Measurements from ENCODE around the gene EDN3.

EDN3 gene

DNA sequence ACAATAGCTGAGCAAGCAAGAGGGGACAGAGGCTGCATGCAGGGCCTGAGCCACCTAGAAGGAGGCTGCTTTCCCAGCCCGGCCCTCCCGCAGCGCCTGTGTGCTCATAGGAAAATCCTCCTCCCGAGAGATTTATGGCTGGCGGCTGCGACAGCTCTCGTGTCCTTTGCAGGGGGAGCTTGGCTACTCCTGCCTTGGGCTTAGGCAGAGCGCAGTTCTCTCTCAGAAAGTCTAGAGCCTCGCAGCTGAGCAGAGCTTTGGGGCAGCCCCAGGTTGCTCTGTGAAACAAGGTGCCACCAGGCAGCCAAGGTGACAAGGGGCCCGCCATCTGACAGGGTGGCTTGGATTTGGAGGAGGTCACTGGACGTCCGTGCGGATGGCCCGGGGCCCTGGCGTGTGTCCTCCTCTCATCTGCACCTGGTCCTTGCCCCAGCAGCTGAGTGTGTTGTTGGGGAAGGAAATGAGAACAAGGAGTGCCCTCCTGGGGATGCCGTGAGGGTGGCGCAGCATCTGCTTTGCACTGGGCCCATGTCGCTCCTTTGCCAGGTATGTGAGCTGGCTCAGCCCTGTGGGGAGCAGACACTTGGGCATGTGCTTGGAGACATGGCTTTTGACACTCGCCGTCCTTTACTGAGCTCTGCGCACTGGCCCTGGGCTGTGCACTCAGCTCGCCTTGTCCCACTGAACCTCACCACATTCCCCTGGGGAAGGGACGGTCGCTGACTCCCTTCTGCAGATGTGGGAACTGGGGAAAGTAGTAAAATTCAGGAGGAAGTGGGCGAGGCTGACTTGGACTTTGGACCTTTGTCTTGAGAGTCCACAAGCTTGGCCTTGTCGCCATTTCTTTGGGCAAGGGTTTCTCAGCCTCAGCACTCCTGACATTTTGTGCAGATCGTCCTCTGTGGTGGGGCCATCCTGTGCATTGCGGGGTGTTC is 41.9 kb downstream of the EDN3 start:
- H3K4me3 ChIP-seq (ENCODE audit: low read depth, low read length), result no peak overlapping the region
- no peak for TF ChIP-seq CTCF (conservative IDR thresholded peaks at IDR 0.05; ENCODE audit: low read depth, low read length)
- no peak for DNase-seq (ENCODE audit: low read depth)

GRCh38 chr20:59346061-59346460 is 45.6 kb downstream of the EDN3 start:
- no peak overlapping the region for H3K4me3 ChIP-seq (ENCODE audit: low read depth, low read length)
- TF ChIP-seq CTCF (conservative IDR thresholded peaks at IDR 0.05; ENCODE audit: low read depth, low read length), result no peak
- DNase-seq (ENCODE audit: low read depth), result no peak

GRCh38 chr20:59349277-59349676 is 48.9 kb downstream of the EDN3 start:
- H3K4me3 ChIP-seq (ENCODE audit: low read depth, low read length), result no peak overlapping the region
- no peak for DNase-seq (ENCODE audit: low read depth)
- no peak for TF ChIP-seq CTCF (conservative IDR thresholded peaks at IDR 0.05; ENCODE audit: low read depth, low read length)

DNA sequence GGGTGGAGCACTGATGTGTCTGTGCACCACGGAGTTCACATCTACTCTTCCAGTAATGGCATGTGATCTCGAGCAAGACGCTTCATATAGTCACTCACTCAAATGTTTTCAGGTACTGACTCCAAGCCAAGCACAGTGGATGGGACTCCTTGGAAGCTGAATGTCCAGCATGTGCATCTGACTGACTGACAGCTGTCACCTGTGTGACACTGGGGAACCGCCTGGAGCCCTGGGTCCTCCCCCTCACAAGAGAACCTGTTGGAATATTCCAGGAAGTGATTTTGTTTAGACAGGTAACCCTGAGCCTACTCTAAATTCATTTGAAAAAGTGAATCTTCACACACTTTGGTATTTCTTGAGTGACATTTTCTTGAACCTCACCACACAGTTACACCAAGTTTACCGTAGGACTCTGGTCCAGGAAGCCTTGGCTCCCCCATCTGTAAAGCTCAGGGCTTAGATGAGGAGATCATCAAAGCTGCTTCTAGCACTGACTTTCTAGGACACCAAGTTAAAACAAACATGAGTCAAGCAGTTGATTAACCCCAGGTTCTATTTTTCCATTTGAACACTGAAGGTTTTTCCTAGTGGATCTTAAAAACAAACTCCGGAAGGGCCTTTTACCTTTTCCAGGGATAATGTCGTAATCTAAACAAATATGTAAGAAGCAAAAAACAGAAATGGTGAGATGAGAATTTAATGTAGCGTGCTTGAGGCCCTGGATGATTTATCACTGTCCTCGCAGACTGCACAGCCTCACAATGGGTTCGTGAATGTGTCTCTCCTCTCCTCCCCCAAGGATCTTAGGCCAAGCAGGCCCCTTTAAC is 50.1 kb downstream of the EDN3 start:
- no peak for DNase-seq (ENCODE audit: low read depth)
- H3K4me3 ChIP-seq (ENCODE audit: low read depth, low read length), result no peak overlapping the region
- no peak for TF ChIP-seq CTCF (conservative IDR thresholded peaks at IDR 0.05; ENCODE audit: low read depth, low read length)

GRCh38 chr20:59351157-59352040 is 51.0 kb downstream of the EDN3 start:
- no peak for DNase-seq (ENCODE audit: low read depth)
- no peak for TF ChIP-seq CTCF (conservative IDR thresholded peaks at IDR 0.05; ENCODE audit: low read depth, low read length)
- no peak overlapping the region for H3K4me3 ChIP-seq (ENCODE audit: low read depth, low read length)

GRCh38 chr20:59352541-59352940 is 52.1 kb downstream of the EDN3 start:
- no peak overlapping the region for H3K4me3 ChIP-seq (ENCODE audit: low read depth, low read length)
- DNase-seq (ENCODE audit: low read depth), result no peak
- no peak for TF ChIP-seq CTCF (conservative IDR thresholded peaks at IDR 0.05; ENCODE audit: low read depth, low read length)
